HEK293 (cell line): ENCODE results near the gene TMPRSS7.
A peak's percentile ranks its signal among the peaks of the same experiment; 100 is the strongest.

Experiments
- CTCF ChIA-PET: fragments of 350-600 bp; formaldehyde crosslinking; extraction: SDS; loops from one replicate; lab custom pipeline; 2021; ENCODE audit warnings: antibody characterized with exemption; lab: Yijun Ruan, JAX
- POLR2A ChIA-PET: fragments of 300-600 bp; formaldehyde crosslinking; extraction: SDS; loops from one replicate; lab custom pipeline; 2020; ENCODE audit warnings: antibody characterized with exemption, inconsistent platforms; lab: Yijun Ruan, JAX
- H3K27ac ChIP-seq: fragments of 200-500 bp; sonication (Bioruptor generic); 2 replicates; pipeline ENCODE4 v1.5.1; 2014; ENCODE audit warnings: low read depth, low read length, control low read depth, inconsistent platforms; ENCODE audit errors: extremely low read depth
- H3K36me3 ChIP-seq, 2 experiments: fragments of 200-500 bp in 1 of 2; sonication (Bioruptor generic) in 1 of 2; 1 replicate in 1 of 2; 2 replicates in 1 of 2; pipeline ENCODE4 v1.5.1; 2014 to 2017; ENCODE audit warnings: inconsistent platforms in 2 of 2, low read length in 2 of 2; ENCODE audit not compliant: control insufficient read depth in 2 of 2, insufficient read depth in 1 of 2
- H3K4me1 ChIP-seq: fragments of 200-500 bp; sonication (Bioruptor generic); 2 replicates; pipeline ENCODE4 v1.5.1; 2014; ENCODE audit warnings: mild to moderate bottlenecking, low read length, inconsistent platforms; ENCODE audit not compliant: control insufficient read depth, insufficient read depth
- H3K4me3 ChIP-seq: 2 replicates; pipeline ENCODE4 v1.5.1; 2011; ENCODE audit warnings: low read depth, mild to moderate bottlenecking, control low read depth, low read length, moderate library complexity
- H3K9me3 ChIP-seq: fragments of 200-500 bp; sonication (Bioruptor generic); 2 replicates; pipeline ENCODE4 v1.5.1; 2014; ENCODE audit warnings: low read depth, low read length, inconsistent platforms; ENCODE audit not compliant: control insufficient read depth, insufficient read depth
- FEZF1 ChIP-seq: fragments of 450-650 bp; formaldehyde crosslinking; IDR thresholded peaks from 2 replicates; pipeline ENCODE4 v1.5.1; 2016; ENCODE audit warnings: missing biosample characterization, missing genetic modification characterization
- MEIS1 ChIP-seq: sonication (generic); formaldehyde crosslinking; IDR thresholded peaks from 2 replicates; pipeline ENCODE4 v1.8.1; 2022; ENCODE audit warnings: missing genetic modification reagents, mild to moderate bottlenecking, borderline replicate concordance
- MYNN ChIP-seq: fragments of 450-650 bp; formaldehyde crosslinking; IDR thresholded peaks from 2 replicates; pipeline ENCODE4 v1.5.1; 2016; ENCODE audit warnings: missing biosample characterization, missing genetic modification characterization, borderline replicate concordance
- PRDM1 ChIP-seq: fragments of 450-650 bp; formaldehyde crosslinking; IDR thresholded peaks from 2 replicates; pipeline ENCODE4; 2016; ENCODE audit warnings: missing biosample characterization, missing genetic modification characterization
- PRDM6 ChIP-seq: fragments of 450-650 bp; formaldehyde crosslinking; IDR thresholded peaks from 2 replicates; pipeline ENCODE4 v1.5.1; 2017; ENCODE audit warnings: missing biosample characterization, missing genetic modification characterization
- REPIN1 ChIP-seq: fragments of 450-650 bp; formaldehyde crosslinking; IDR thresholded peaks from 2 replicates; pipeline ENCODE4 v1.5.1; 2017; ENCODE audit warnings: missing biosample characterization, missing genetic modification characterization, low read depth
- SP2 ChIP-seq: fragments of 450-650 bp; formaldehyde crosslinking; IDR thresholded peaks from 2 replicates; pipeline ENCODE4 v1.5.1; 2016; ENCODE audit warnings: missing biosample characterization, missing genetic modification characterization
- SP3 ChIP-seq: fragments of 450-650 bp; formaldehyde crosslinking; IDR thresholded peaks from 2 replicates; pipeline ENCODE4 v1.5.1; 2016; ENCODE audit warnings: missing biosample characterization, missing genetic modification characterization
- ZBTB44 ChIP-seq: fragments of 450-650 bp; IDR thresholded peaks from 2 replicates; pipeline ENCODE4 v1.5.1; 2018; ENCODE audit warnings: missing biosample characterization, mild to moderate bottlenecking, missing genetic modification characterization
- ZFP37 ChIP-seq: fragments of 450-650 bp; formaldehyde crosslinking; IDR thresholded peaks from 2 replicates; pipeline ENCODE4 v1.5.1; 2016; ENCODE audit warnings: missing biosample characterization, missing genetic modification characterization
- ZNF184 ChIP-seq: fragments of 450-650 bp; IDR thresholded peaks from 2 replicates; pipeline ENCODE4 v1.5.1; 2018; ENCODE audit warnings: missing biosample characterization, mild to moderate bottlenecking, missing genetic modification characterization
- ZNF26 ChIP-seq: fragments of 450-650 bp; formaldehyde crosslinking; IDR thresholded peaks from 2 replicates; pipeline ENCODE4 v1.5.1; 2016; ENCODE audit warnings: missing biosample characterization, missing genetic modification characterization
- ZNF266 ChIP-seq: fragments of 450-650 bp; formaldehyde crosslinking; IDR thresholded peaks from 2 replicates; pipeline ENCODE4 v1.5.1; 2016; ENCODE audit warnings: missing biosample characterization, missing genetic modification characterization, low read depth
- ZNF366 ChIP-seq: fragments of 450-650 bp; formaldehyde crosslinking; conservative IDR thresholded peaks from 2 replicates; pipeline ENCODE4 v1.5.1; 2016; ENCODE audit warnings: missing biosample characterization, missing genetic modification characterization
- ZNF394 ChIP-seq: fragments of 450-650 bp; formaldehyde crosslinking; IDR thresholded peaks from 2 replicates; pipeline ENCODE4 v1.5.1; 2016; ENCODE audit warnings: missing biosample characterization, missing genetic modification characterization, mild to moderate bottlenecking, moderate library complexity, borderline replicate concordance
- ZNF561 ChIP-seq: fragments of 450-650 bp; IDR thresholded peaks from 2 replicates; pipeline ENCODE4 v1.5.1; 2018; ENCODE audit warnings: missing biosample characterization, missing genetic modification characterization, borderline replicate concordance
- ZNF600 ChIP-seq: fragments of 450-650 bp; formaldehyde crosslinking; IDR thresholded peaks from 2 replicates; pipeline ENCODE4 v1.5.1; 2016; ENCODE audit warnings: missing biosample characterization, missing genetic modification characterization
- ZNF785 ChIP-seq: fragments of 450-650 bp; formaldehyde crosslinking; IDR thresholded peaks from 2 replicates; pipeline ENCODE4 v1.5.1; 2016; ENCODE audit warnings: missing biosample characterization, missing genetic modification characterization
- ZNF791 ChIP-seq: fragments of 450-650 bp; formaldehyde crosslinking; IDR thresholded peaks from 2 replicates; pipeline ENCODE4 v1.5.1; 2016; ENCODE audit warnings: missing biosample characterization, missing genetic modification characterization
- ZNF792 ChIP-seq: fragments of 450-650 bp; formaldehyde crosslinking; IDR thresholded peaks from 2 replicates; pipeline ENCODE4 v1.5.1; 2016; ENCODE audit warnings: missing biosample characterization, missing genetic modification characterization
- ZNF843 ChIP-seq: fragments of 450-650 bp; formaldehyde crosslinking; IDR thresholded peaks from 2 replicates; pipeline ENCODE4 v1.5.1; 2016; ENCODE audit warnings: missing biosample characterization, missing genetic modification characterization
- ZSCAN30 ChIP-seq: fragments of 450-650 bp; IDR thresholded peaks from 2 replicates; pipeline ENCODE4 v1.5.1; 2018; ENCODE audit warnings: missing biosample characterization, mild to moderate bottlenecking, missing genetic modification characterization, moderate library complexity
- ZXDB ChIP-seq: fragments of 450-650 bp; formaldehyde crosslinking; IDR thresholded peaks from 2 replicates; pipeline ENCODE4 v1.5.1; 2016; ENCODE audit warnings: missing biosample characterization, missing genetic modification characterization
- TF ChIP-seq, protein P1 (sequence below): fragments of 450-650 bp; formaldehyde crosslinking; IDR thresholded peaks from 2 replicates; pipeline ENCODE4 v1.5.1; 2017; ENCODE audit warnings: missing biosample characterization, missing genetic modification characterization
- TF ChIP-seq, protein P2 (sequence below): fragments of 450-650 bp; formaldehyde crosslinking; IDR thresholded peaks from 2 replicates; pipeline ENCODE4 v1.5.1; 2016; ENCODE audit warnings: missing biosample characterization, missing genetic modification characterization

Gene TMPRSS7

DNA sequence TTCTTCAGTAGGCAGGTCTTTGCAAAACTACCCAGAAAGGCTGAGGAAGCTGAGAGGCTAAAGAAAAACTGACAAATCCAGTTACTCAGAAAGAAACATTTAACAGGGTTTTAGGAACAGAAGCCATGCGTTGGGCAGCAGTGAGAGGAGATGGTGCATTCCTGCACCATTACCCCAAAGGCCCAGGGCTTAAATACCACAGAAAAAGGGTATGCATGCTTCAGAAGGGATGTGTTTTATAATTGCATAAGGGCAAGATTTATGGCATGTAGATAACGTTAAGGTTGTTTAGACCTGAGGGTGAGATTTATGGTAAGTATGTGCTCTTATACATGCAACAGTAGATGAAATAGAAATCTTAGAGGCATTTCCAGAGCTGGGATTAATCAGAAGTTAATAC lies 61.6 kb downstream of the TMPRSS7 start (continued):
- TF ChIP-seq PRDM6 (tag by site-specific recombination): 0 out of 2 replicates have a peak, but pooled peaks have one; percentile 14
- TF ChIP-seq REPIN1: no peak
- TF ChIP-seq ZNF266 (tag by site-specific recombination): no peak
- peak; percentile 46; the same call in 1 of the 2 replicates for TF ChIP-seq ZXDB (tag by site-specific recombination)
- no peak for TF ChIP-seq ZNF791 (tag by site-specific recombination)
- TF ChIP-seq ZSCAN30 (tag by site-specific recombination): no peak
- TF ChIP-seq ZNF184: no peak
- no peak for TF ChIP-seq MEIS1 (CRISPR knock-in tag)
- peak; percentile 49 for TF ChIP-seq FEZF1 (tag by site-specific recombination)
- no peak for TF ChIP-seq ZNF26 (tag by site-specific recombination)
- TF ChIP-seq ZBTB44 (tag by site-specific recombination): peak; percentile 59
- peak; percentile 61; the same call in 1 of the 2 replicates for TF ChIP-seq ZNF843 (tag by site-specific recombination)

GRCh38 chr3:112097378-112097777 lies 62.8 kb downstream of the TMPRSS7 start:
- Histone ChIP-seq H3K9me3 (no peaks in the 10 kb centered on the region), H3K27ac (0 out of 2 replicates have a peak overlapping the region, but pooled peaks have one; percentile 12), H3K36me3 (peaks cover 4 to 12% of the 10 kb centered on the region in 2 experiments; a peak in 2 of 3 replicates), H3K4me1 (peaks cover 14% of the 10 kb centered on the region; the same call in 1 of the 2 replicates), H3K4me3 (no peak overlapping the region)
- CTCF ChIA-PET: interaction anchor here (1.8 kb wide), 1 partner anchor 14 kb away, joined by 7 read pairs; no protein-coding TSS in a partner anchor
- POLR2A ChIA-PET: interaction anchor here (1.0 to 1.3 kb wide), 3 partner anchors 10 to 119 kb away, joined by 3 to 11 read pairs (median 4); partner anchors contain the start of genes ABHD10 and C3orf52
- TF ChIP-seq ZNF394 (tag by site-specific recombination) (peak; percentile 33; the same call in 1 of the 2 replicates), MYNN (tag by site-specific recombination) (0 out of 2 replicates have a peak, but pooled peaks have one; percentile 25), SP3 (tag by site-specific recombination) (0 out of 2 replicates have a peak, but pooled peaks have one; percentile 20), ZNF600 (tag by site-specific recombination) (peak; percentile 59; the same call in 1 of the 2 replicates), ZNF561 (0 out of 2 replicates have a peak, but pooled peaks have one; percentile 48), ZNF366 (tag by site-specific recombination) (peak; percentile 59; the same call in 1 of the 2 replicates), ZNF785 (tag by site-specific recombination) (no peak), ZFP37 (tag by site-specific recombination) (no peak), PRDM1 (tag by site-specific recombination) (0 out of 2 replicates have a peak, but pooled peaks have one; percentile 24), ZNF792 (tag by site-specific recombination) (no peak), ZXDB (tag by site-specific recombination) (peak; percentile 76), SP2 (tag by site-specific recombination) (no peak)
- TF ChIP-seq, protein P1, sequence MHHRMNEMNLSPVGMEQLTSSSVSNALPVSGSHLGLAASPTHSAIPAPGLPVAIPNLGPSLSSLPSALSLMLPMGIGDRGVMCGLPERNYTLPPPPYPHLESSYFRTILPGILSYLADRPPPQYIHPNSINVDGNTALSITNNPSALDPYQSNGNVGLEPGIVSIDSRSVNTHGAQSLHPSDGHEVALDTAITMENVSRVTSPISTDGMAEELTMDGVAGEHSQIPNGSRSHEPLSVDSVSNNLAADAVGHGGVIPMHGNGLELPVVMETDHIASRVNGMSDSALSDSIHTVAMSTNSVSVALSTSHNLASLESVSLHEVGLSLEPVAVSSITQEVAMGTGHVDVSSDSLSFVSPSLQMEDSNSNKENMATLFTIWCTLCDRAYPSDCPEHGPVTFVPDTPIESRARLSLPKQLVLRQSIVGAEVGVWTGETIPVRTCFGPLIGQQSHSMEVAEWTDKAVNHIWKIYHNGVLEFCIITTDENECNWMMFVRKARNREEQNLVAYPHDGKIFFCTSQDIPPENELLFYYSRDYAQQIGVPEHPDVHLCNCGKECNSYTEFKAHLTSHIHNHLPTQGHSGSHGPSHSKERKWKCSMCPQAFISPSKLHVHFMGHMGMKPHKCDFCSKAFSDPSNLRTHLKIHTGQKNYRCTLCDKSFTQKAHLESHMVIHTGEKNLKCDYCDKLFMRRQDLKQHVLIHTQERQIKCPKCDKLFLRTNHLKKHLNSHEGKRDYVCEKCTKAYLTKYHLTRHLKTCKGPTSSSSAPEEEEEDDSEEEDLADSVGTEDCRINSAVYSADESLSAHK (tag by site-specific recombination): peak; percentile 49; the same call in 1 of the 2 replicates
- TF ChIP-seq, protein P2, sequence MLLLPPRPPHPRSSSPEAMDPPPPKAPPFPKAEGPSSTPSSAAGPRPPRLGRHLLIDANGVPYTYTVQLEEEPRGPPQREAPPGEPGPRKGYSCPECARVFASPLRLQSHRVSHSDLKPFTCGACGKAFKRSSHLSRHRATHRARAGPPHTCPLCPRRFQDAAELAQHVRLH (tag by site-specific recombination): 0 out of 2 replicates have a peak, but pooled peaks have one; percentile 29
